Panc1 (cell line): Measurements from ENCODE around the gene RAP1GAP2. TPM values are rescaled to one million over a fixed set of nuclear protein-coding genes. Genes with fewer than 3 reads are reported as not detected.

ENCODE experiments used
- ATAC-seq: fragments of 200-7000 bp; cut with Tn5 transposase; 2 replicates; pipeline ENCODE4 v1.9.1; 2020; ENCODE audit warnings: mild to moderate bottlenecking, moderate library complexity
- BruUV-seq: library from RNA; stranded (reverse); fragments of 400-500 nt; replicated peaks from 2 replicates; lab custom pipeline; 2021; lab: Mats Ljungman, UMichigan
- CTCF ChIA-PET: fragments of 300-600 bp; sonication (Branson Sonifier 250); formaldehyde crosslinking; loops from one replicate; lab custom pipeline; 2022; ENCODE audit warnings: antibody characterized with exemption; lab: Charles Lee
- POLR2A ChIA-PET: fragments of 300-600 bp; sonication (Branson Sonifier 250); formaldehyde crosslinking; loops from one replicate; lab custom pipeline; 2022; ENCODE audit warnings: antibody characterized with exemption; lab: Charles Lee
- DNase-seq: peaks from one replicate; pipeline ENCODE4 v3.0.0-alpha.2; 2010; ENCODE audit warnings: low read depth, low spot score
- H3K27ac ChIP-seq: 2 replicates; pipeline ENCODE4 v1.5.1; 2011; ENCODE audit warnings: mild to moderate bottlenecking, low read length, inconsistent platforms
- H3K27me3 ChIP-seq: fragments of 200-500 bp; sonication (Bioruptor generic); 2 replicates; pipeline ENCODE4 v1.6.0; 2014; ENCODE audit warnings: low read length, inconsistent platforms; ENCODE audit not compliant: control insufficient read depth, insufficient read depth
- H3K36me3 ChIP-seq: fragments of 200-500 bp; sonication (Bioruptor generic); 2 replicates; pipeline ENCODE4 v1.5.1; 2014; ENCODE audit warnings: inconsistent platforms, mild to moderate bottlenecking, low read length, moderate library complexity; ENCODE audit not compliant: control insufficient read depth, insufficient read depth
- H3K4me1 ChIP-seq: 2 replicates; pipeline ENCODE4 v1.5.1; 2011; ENCODE audit warnings: inconsistent platforms, mild to moderate bottlenecking, low read length, moderate library complexity; ENCODE audit not compliant: control insufficient read depth, insufficient read depth
- H3K4me3 ChIP-seq, 2 experiments: 2 replicates each; pipeline ENCODE4 v1.5.1; 2011 to 2012; ENCODE audit warnings: low read depth in 2 of 2, low read length in 2 of 2, mild to moderate bottlenecking in 2 of 2, inconsistent platforms in 1 of 2, moderate library complexity in 1 of 2
- H3K9me3 ChIP-seq: fragments of 200-500 bp; sonication (Bioruptor generic); 2 replicates; pipeline ENCODE4 v1.5.1; 2014; ENCODE audit warnings: low read depth, mild to moderate bottlenecking, inconsistent platforms, low read length, moderate library complexity; ENCODE audit not compliant: control insufficient read depth, insufficient read depth
- CTCF ChIP-seq: fragments of 450-650 bp; IDR thresholded peaks from 2 replicates; pipeline ENCODE4 v1.5.1; 2017; ENCODE audit warnings: mild to moderate bottlenecking
- POLR2AphosphoS5 ChIP-seq: IDR thresholded peaks from 2 replicates; pipeline ENCODE4 v1.6.1; 2012; ENCODE audit warnings: mild to moderate bottlenecking, low read depth, low read length, moderate library complexity
- REST ChIP-seq, 2 experiments: IDR thresholded peaks; 2 replicates each; pipeline ENCODE4 v1.6.1; 2011 to 2012; ENCODE audit warnings: low read depth in 2 of 2, control low read depth in 1 of 2, low read length in 1 of 2, mild to moderate bottlenecking in 1 of 2, moderate library complexity in 1 of 2; ENCODE audit not compliant: insufficient read depth in 1 of 2
- SIN3A ChIP-seq: IDR thresholded peaks from 2 replicates; pipeline ENCODE4 v1.6.1; 2012; ENCODE audit warnings: low read depth, mild to moderate bottlenecking, low read length, moderate library complexity, borderline replicate concordance; ENCODE audit not compliant: insufficient read depth
- TCF7L2 ChIP-seq: IDR thresholded peaks from 2 replicates; pipeline ENCODE4 v1.6.1; 2011; ENCODE audit warnings: mild to moderate bottlenecking, low read depth, low read length, inconsistent platforms
- in situ Hi-C: cut with HindIII; loops from 2 replicates; pipeline ENCODE4 v1.10.0; 2016; ENCODE audit warnings: low sequenced_read_pairs, low pct_unique_long_range_greater_than_20kb
- intact Hi-C: fragments of 100-400 bp; cut with micrococcal nuclease; formaldehyde crosslinking; loops from one replicate; pipeline ENCODE4 v1.10.0; 2022; ENCODE audit not compliant: unreplicated experiment
- total RNA-seq: library from RNA; stranded (reverse); gene quantifications from one replicate; pipeline ENCODE4 v1.2.1, GENCODE V29; 2021; ENCODE audit not compliant: unreplicated experiment

Gene RAP1GAP2
- total RNA-seq, 1 experiment from 2014 or later = 10.0 TPM

GRCh38 chr17:2994441-2994840, 198.2 kb downstream of the RAP1GAP2 start:
- ChIA-PET POLR2A (no interaction called here), CTCF (no interaction called here)
- H3K9me3 ChIP-seq = no peaks in the 10 kb centered on the region
- DNase-seq (no peak), ATAC-seq (no peak)
- in situ Hi-C loops (no loop called here), intact Hi-C loops (no loop called here)
- H3K4me3 ChIP-seq = no peak overlapping the region
- no peak overlapping the region for H3K27ac ChIP-seq
- no peaks in the 10 kb centered on the region for H3K27me3 ChIP-seq
- BruUV-seq = no TSS peak
- no peaks in the 10 kb centered on the region for H3K36me3 ChIP-seq
- no peaks in the 10 kb centered on the region for H3K4me1 ChIP-seq
- TF ChIP-seq POLR2AphosphoS5 (no peak), TCF7L2 (no peak), SIN3A (no peak), REST (IDR thresholded peaks at IDR 0.05; ENCODE audit: insufficient read depth in 1 of 2, low read depth in 2 of 2, low read length in 1 of 2) (no peak), CTCF (no peak)

- ChIA-PET POLR2A (no interaction called here), CTCF (no interaction called here)
- DNase-seq (no peak), ATAC-seq (no peak)
- Histone ChIP-seq H3K4me3 (no peak overlapping the region), H3K9me3 (no peaks in the 10 kb centered on the region), H3K27me3 (no peaks in the 10 kb centered on the region), H3K27ac (no peak overlapping the region), H3K4me1 (no peaks in the 10 kb centered on the region), H3K36me3 (no peaks in the 10 kb centered on the region)
- in situ Hi-C loops (no loop called here), intact Hi-C loops (no loop called here)
- BruUV-seq = no TSS peak
- no peak for TF ChIP-seq CTCF
- TF ChIP-seq POLR2AphosphoS5 = no peak
- no peak for TF ChIP-seq TCF7L2
- no peak for TF ChIP-seq REST (IDR thresholded peaks at IDR 0.05; ENCODE audit: insufficient read depth in 1 of 2, low read depth in 2 of 2, low read length in 1 of 2)
- no peak for TF ChIP-seq SIN3A
Measured at GRCh38 chr17:2995377-2995776, 199.1 kb downstream of the RAP1GAP2 start.
